ENCODE data around the gene OLFM2.

OLFM2 gene

GRCh38 chr19:9877780-9878510 is 58.4 kb downstream of the OLFM2 start:
- TF ChIP-seq CTCF (conservative IDR thresholded peaks at IDR 0.05; ENCODE audit: control insufficient read depth, insufficient read depth, low read depth, low read length) = no peak
- H3K4me3 ChIP-seq (ENCODE audit: control insufficient read depth, low read depth, low read length) = no peak overlapping the region
- peak; percentile 82 for DNase-seq (ENCODE audit: low read depth)

GRCh38 chr19:9875796-9876195 is 60.5 kb downstream of the OLFM2 start:
- TF ChIP-seq CTCF (conservative IDR thresholded peaks at IDR 0.05; ENCODE audit: control insufficient read depth, insufficient read depth, low read depth, low read length) = no peak
- H3K4me3 ChIP-seq (ENCODE audit: control insufficient read depth, low read depth, low read length) = no peak overlapping the region
- no peak for DNase-seq (ENCODE audit: low read depth)

- no peak for TF ChIP-seq CTCF (conservative IDR thresholded peaks at IDR 0.05; ENCODE audit: control insufficient read depth, insufficient read depth, low read depth, low read length)
- no peak overlapping the region for H3K4me3 ChIP-seq (ENCODE audit: control insufficient read depth, low read depth, low read length)
- no peak for DNase-seq (ENCODE audit: low read depth)
Measured at GRCh38 chr19:9875031-9875627, 61.2 kb downstream of the OLFM2 start.

GRCh38 chr19:9872618-9873242 is 63.6 kb downstream of the OLFM2 start:
- no peak for TF ChIP-seq CTCF (conservative IDR thresholded peaks at IDR 0.05; ENCODE audit: control insufficient read depth, insufficient read depth, low read depth, low read length)
- H3K4me3 ChIP-seq (ENCODE audit: control insufficient read depth, low read depth, low read length) = no peak overlapping the region
- no peak for DNase-seq (ENCODE audit: low read depth)

- DNase-seq (ENCODE audit: low read depth) = no peak
- no peak for TF ChIP-seq CTCF (conservative IDR thresholded peaks at IDR 0.05; ENCODE audit: control insufficient read depth, insufficient read depth, low read depth, low read length)
- H3K4me3 ChIP-seq (ENCODE audit: control insufficient read depth, low read depth, low read length) = no peak overlapping the region
Measured at GRCh38 chr19:9871626-9872338, 64.5 kb downstream of the OLFM2 start.

GRCh38 chr19:9868983-9869617 is 67.2 kb downstream of the OLFM2 start:
- no peak for TF ChIP-seq CTCF (conservative IDR thresholded peaks at IDR 0.05; ENCODE audit: control insufficient read depth, insufficient read depth, low read depth, low read length)
- H3K4me3 ChIP-seq (ENCODE audit: control insufficient read depth, low read depth, low read length) = no peak overlapping the region
- DNase-seq (ENCODE audit: low read depth) = peak; percentile 23

All from fibroblast of mammary gland (primary cell).